D341Med (cell line): ENCODE measurements around the gene NSDHL.

Experiments used
- DNase-seq: peaks from one replicate; pipeline ENCODE4 v3.0.0; 2012; ENCODE audit warnings: low spot score

Gene NSDHL

GRCh38 chrX:152915541-152916241 is 84.8 kb downstream of the NSDHL start:
- peak; percentile 68 for DNase-seq

DNA sequence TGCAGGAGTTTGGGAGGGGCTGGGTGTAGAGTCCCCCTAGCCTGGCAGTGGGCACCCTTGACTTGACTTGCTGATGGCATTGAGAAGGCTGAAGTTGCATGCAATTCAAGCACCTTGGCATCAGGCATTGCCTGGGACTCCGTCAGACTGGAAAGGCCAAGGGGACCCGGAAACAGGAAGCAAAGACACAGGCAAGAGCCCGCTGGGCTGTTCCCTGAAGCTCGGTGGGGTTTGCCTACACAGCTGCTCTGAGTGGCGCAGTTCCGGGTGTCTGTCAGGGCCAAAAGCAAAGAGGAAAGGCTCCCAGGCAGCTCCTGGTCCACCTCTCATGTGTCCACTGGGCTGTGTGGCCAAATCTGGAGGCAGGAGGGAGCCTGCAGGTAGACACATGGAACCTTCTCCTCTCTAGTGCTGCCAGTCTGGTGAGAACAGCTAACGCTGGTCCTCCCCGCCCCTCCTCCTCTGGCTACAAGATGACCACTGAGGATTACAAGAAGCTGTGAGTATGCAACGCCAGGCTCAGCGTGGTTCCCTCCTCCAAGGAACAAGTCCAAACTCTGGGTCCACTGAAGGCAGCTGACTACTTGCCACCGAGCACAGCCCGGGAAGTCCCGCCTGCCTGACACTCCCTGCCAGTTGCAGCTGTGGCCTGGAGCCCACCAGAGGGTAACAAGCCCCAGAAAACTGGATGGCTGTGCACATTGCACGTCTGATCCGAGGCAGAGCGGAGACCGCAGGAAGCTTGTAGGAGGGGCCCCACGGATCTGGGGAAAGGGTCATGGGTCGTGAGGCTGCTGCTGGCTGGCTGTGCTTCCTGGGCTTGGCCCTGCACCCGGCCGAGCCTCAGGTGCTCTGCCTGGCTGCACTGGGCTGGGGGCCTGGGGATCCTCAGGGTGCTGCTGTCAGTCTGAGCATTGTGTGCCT is 87.1 kb downstream of the NSDHL start:
- DNase-seq = no peak

GRCh38 chrX:152918707-152919106 is 87.8 kb downstream of the NSDHL start:
- no peak for DNase-seq
